Colon (tissue), 2 donors: ENCODE results near the gene TTC28.

Experiments used
- FAIRE-seq: peaks from 2 replicates; lab custom pipeline; 2012; peaks lifted over from hg19 to GRCh38; lab: Jason Lieb, UNC
- donor health status: control.
- donor health status: control.

The TTC28 gene

GRCh38 chr22:28051091-28051786 lies 628.4 kb downstream of the TTC28 start:
- no peak for FAIRE-seq

- FAIRE-seq = no peak
Observed at GRCh38 chr22:28048529-28048928, 631.1 kb downstream of the TTC28 start.

- no peak for FAIRE-seq
Observed at GRCh38 chr22:28047740-28048139, 631.9 kb downstream of the TTC28 start.

- no peak for FAIRE-seq
Observed at GRCh38 chr22:28046100-28046499, 633.5 kb downstream of the TTC28 start.

GRCh38 chr22:28044546-28045173 lies 635.0 kb downstream of the TTC28 start:
- no peak for FAIRE-seq

GRCh38 chr22:28043266-28043665 lies 636.4 kb downstream of the TTC28 start:
- FAIRE-seq = no peak

- no peak for FAIRE-seq
Observed at GRCh38 chr22:28034760-28035401, 644.8 kb downstream of the TTC28 start.

GRCh38 chr22:28034145-28034759 lies 645.4 kb downstream of the TTC28 start:
- no peak for FAIRE-seq

- no peak for FAIRE-seq
Observed at GRCh38 chr22:28032861-28033260, 646.8 kb downstream of the TTC28 start.

GRCh38 chr22:28031383-28031922 lies 648.2 kb downstream of the TTC28 start:
- FAIRE-seq = no peak

GRCh38 chr22:28030473-28030872 lies 649.2 kb downstream of the TTC28 start:
- no peak for FAIRE-seq

GRCh38 chr22:28029956-28030355 lies 649.7 kb downstream of the TTC28 start:
- FAIRE-seq = no peak

- no peak for FAIRE-seq
Observed at GRCh38 chr22:28029201-28029948, 650.3 kb downstream of the TTC28 start.

- FAIRE-seq = no peak
Observed at GRCh38 chr22:28027453-28028448, 651.9 kb downstream of the TTC28 start.

GRCh38 chr22:28025866-28026575 lies 653.6 kb downstream of the TTC28 start:
- no peak for FAIRE-seq

- no peak for FAIRE-seq
Observed at GRCh38 chr22:28025333-28025732, 654.3 kb downstream of the TTC28 start.

GRCh38 chr22:28024422-28024888 lies 655.2 kb downstream of the TTC28 start:
- FAIRE-seq = no peak

GRCh38 chr22:28023774-28024173 lies 655.9 kb downstream of the TTC28 start:
- FAIRE-seq = no peak

- no peak for FAIRE-seq
Observed at GRCh38 chr22:28023036-28023435, 656.6 kb downstream of the TTC28 start.
